Forelimb muscle (tissue), 1 donor: ENCODE results near the gene ORC3. TPM values are rescaled to one million over a fixed set of nuclear protein-coding genes. Genes with fewer than 3 reads are reported as not detected.
"Not testable (repeated sequence)": the region's sequence is repeated elsewhere in the genome, so short reads cannot be mapped to it uniquely, and the experiment has no call there.

Experiments used
- DNase-seq: peaks from one replicate; pipeline ENCODE4 v3.0.0-alpha.2; 2013; ENCODE audit warnings: low read depth
- polyA plus RNA-seq: library from polyadenylated mRNA; unstranded; fragments of 120-200 nt; gene quantifications from one replicate; pipeline ENCODE4 v1.2.1, GENCODE V29; 2013; ENCODE audit not compliant: insufficient read length

Gene ORC3
- polyA plus RNA-seq, 1 donor, result 23.3 TPM

DNA sequence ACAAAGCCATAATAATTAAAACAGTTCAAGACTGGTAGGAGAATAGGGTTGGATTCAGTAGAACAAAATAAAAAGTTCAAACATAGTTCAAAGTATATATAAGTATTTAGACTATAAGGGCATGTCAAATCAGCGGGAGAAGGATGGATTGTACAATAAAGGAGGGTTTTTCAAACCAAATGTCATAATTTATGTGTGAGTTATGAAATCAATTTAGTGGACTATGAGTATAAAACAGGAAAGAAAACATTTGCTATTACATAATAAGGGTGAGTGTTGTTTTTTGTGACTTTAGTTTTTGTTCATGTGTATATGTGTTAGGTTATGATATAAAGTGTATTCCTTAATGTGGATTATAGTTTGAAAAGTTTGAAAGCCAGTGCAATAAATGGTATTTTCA, 10.6 kb downstream of the ORC3 start:
- no peak for DNase-seq

DNA sequence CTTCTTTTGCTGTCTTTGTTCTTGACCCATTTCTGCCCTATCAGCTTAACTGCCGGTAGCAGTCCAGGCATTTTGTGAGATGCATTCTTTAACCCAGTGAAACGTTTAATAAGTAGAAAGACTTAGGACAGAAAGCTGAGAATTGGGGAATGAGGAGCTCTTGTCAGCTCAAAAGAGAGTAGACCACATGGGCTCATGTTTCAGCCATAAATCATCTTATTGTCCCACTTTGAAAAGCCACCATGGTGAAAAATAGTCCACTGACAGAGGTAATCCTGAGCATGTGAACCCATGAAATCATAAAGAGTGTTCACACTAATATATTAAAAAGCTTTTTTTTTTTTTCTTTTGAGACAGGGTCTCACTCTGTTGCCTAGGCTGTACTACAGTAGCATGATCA, 16.3 kb downstream of the ORC3 start:
- DNase-seq, result no peak

DNA sequence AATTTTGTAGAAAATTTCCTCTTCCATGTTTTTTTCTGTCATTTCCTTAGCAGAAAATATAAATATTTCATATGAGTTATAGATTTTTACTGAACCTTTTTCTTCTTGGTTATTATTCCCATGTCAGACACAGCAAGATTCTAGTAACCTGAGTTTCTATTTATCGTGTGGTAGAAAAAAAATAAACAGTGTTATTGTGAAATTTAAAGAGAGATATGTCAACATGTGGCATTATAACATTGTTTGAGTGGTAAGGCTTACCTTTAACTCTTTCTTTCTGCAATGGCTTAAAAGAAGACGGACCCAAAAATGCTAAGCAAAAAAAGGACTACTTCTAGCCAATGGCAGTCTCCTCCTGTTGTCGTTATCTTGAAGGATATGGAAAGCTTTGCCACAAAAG, 18.9 kb downstream of the ORC3 start:
- DNase-seq, result no peak

DNA sequence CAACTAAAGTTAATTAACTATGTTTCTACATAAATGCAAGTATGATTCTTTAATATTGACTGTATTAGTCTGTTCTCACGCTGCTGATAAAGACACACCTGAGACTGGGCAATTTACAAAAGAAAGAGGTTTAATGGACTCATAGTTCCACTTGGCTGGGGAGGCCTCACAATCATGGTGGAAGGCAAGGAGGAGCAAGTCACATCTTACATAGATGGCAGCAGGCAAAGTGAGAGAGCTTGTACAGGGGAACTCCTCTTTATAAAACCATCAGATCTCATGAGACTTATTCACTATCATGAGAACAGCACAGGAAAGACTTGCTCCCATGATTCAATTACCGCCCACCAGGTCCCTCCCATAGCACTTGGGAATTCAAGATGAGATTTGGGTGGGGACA, 23.1 kb downstream of the ORC3 start:
- not testable (repeated sequence) for DNase-seq

DNA sequence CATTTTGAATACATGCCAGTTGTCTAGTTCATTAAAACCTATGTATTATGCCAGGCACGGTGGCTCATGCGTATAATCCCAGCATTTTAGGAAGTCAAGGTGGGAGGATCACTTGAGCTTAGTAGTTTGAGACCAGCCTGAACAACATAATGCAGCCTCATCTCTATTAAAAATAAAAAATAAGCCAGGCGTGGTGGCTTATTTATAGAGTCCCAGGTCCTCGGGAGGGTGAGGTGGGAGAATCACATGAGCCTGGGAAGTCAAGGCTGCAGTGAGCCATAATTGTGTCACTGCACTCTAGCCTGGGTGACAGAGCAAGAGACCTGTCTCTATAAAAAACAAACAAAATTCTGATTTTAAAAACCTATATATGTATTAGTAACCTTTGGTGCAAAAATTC, 27.5 kb downstream of the ORC3 start:
- no peak for DNase-seq

DNA sequence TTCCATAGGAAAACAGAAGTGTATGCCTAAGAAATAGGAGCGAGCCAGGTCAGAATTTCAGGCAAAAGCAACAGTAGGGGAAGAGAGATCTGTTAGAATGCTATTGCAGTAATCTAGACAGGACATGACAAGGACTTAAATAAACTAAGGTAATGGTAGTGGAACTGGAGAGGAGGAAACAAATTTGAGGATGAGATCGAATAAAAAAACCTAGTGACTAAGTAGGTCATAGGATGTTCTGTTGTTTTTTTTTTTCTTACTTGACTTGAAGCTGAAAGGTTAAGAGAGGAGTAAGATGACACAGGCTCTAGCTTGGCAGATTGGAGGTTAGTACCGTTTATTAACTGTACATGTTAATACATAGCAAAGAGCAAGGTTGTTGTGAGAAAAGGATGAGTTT, 28.6 kb downstream of the ORC3 start:
- DNase-seq, result no peak

DNA sequence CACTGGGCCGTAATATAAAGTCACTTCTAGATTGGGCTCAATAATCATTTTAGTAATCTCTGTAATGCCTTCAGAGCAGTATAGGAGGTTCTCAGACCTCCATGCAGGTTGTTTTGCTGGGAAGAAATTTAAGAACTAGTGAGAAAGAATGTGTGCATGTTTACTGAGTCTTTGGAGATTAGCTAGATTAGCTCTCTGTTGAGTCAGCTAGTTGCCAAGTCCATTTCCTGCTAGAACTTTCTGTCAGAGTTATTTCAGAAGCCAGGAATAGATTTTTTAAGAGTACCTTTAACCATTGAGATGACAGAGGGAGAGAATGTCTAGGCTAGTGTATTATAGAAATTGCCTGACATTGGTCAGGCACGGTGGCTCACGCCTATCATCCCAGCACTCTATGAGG, 33.3 kb downstream of the ORC3 start:
- no peak for DNase-seq

DNA sequence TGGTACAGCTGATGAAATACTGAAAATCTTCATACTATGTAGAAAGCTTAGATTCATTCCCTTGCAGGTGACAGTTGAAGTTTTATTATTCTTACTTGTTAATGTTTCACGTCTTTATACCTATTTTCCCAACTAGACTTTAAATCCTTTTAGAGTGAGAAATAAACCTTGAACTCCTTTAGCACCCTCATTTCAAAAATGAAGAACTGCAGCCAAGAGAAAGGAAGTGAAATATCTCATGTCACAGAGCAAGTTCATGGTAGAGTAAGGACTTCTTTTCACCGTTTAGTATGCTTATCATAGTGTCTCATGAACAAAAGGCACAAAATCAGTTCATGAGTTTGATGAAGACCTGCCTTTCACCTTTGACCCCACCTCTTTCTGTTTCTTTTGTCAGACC, 38.5 kb downstream of the ORC3 start:
- no peak for DNase-seq

DNA sequence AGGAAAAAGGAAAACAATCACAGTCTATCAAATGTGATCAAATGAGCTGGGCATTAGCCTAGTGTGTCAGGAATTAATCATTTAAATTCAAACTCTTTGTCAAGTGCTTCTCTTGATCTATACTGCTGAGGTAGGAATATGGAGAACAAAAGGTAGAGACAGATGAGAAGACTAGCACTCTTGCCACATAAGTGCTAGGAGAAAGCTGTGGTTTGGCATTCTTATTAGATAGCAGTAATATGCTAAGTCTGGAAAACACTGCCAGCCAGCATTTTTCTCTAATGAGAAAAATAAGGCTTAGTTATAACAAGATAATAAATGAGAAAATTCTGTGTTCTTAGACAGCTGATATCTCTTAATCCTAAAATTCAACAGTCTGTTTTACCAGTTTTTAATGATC, 38.9 kb downstream of the ORC3 start:
- no peak for DNase-seq

DNA sequence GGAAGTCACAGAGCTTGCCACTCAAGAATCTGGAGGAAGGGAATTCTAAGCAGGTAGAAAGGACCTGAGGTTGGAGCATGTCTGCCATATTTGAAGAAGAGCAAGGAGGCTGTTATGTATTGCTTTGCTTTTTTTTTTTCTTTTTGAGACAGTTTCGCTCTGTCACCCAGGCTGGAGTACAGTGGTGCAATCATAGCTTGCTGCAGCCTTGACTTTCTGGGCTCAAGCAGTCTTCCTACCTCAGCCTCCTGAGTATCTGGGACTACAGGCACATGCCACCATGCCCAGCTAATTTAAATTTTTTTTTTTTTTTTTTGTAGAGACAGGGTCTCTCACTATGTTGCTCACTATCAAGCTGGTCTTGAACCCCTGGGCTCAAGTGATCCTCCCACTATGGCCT, 40.8 kb downstream of the ORC3 start:
- no peak for DNase-seq

DNA sequence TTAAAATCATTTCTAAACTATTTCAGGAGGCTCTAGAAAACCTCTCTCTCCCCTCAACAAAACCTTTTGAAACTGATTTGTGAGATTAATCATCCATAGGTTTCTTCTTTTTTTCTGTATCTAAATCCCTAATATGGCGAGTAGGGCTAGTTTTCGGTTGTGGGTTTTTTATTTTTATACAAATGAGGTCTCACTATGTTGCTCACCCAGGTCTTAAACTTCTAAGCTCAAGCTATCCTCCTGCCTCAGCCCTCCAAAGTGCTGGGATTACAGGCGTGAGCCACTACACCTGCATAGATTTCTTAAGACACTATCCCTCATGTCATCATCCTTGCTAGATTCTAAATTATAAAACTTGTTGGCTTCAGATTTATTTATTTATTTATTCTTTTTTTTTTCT, 43.9 kb downstream of the ORC3 start:
- DNase-seq, result no peak

DNA sequence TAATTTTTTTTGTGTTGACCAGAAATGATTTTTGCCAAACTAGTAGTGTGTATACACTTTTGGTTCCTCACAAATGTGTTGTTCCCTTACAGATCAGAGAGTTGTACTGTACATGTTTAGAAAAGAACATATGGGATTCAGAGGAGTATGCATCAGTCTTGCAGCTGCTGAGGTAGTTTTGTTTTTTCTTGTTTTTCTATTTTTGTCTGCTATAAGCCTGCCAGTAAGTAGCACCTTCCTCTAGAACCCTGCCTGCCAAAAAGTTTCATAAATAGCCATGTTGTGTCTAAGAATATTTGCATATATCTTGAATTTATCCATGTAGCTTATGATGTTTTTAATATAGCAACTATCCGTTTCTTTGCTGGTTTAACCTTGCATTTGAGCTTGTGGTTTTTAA, 46.4 kb downstream of the ORC3 start:
- DNase-seq, result no peak

DNA sequence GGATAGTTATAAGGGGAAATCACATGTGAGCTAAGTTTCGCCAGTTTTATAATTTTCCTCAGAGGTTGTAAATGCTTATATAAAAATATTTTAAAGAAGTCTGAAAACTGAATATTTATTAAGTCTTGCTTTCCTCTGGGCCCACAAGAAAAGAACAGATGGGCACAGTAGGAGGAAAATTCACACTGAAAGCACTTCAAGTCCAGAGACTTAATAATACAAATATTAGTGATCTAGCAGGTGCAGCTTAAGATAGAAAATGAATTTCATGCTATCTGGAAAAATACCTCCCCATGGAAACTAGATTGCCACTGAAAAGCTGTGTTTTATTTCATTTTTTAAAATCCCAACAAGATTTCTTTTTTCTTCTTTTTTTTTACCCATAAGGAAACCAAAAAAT, 47.2 kb downstream of the ORC3 start:
- no peak for DNase-seq

DNA sequence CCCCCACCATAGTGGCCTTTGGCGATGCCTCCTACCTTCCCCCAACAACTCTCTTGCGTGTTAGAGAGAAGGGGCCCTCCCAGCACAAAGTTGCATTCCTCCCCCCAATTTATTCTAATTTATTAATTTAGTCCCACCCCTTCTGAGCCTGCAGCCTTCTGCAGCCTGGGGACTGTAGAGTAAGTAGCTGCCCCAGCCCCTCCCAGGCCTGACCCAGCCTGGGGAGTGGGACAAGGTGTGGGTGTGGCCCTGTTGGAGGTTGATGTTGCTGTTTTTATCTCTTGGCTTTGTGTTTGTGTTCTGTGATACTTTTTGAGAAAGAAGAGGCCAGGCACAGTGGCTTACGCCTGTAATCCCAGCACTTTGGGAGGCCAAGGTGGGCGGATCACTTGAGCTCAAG, 49.4 kb downstream of the ORC3 start:
- no peak for DNase-seq

DNA sequence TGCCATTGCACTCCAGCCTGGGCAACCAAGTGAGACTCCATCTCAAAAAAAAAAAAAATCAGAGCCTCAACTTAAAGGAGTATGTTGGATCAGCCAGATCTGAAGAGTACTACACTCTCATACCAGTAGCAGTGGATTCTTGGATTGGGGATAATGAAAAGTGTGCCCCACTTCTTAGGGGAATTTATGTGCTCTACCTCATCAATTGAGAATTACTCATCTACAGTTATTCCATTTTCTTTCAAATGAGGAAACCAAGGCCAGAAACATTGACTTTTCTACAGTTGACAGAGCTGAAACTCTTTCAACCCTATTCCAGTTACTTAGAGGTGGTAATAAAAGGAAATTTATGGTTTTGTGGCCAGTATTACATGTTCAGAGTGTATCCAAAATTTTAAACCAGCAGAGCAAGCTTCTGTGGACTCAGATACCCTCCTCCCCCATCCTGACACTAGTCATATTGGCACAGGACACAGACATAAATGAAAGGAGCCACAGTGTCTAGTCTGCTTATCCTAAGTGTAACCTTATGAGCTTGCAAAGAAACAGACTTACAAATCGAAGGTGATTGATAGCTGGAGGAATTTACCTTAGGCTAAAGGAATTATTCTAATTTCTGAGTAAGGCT, 51.2 kb downstream of the ORC3 start:
- no peak for DNase-seq

DNA sequence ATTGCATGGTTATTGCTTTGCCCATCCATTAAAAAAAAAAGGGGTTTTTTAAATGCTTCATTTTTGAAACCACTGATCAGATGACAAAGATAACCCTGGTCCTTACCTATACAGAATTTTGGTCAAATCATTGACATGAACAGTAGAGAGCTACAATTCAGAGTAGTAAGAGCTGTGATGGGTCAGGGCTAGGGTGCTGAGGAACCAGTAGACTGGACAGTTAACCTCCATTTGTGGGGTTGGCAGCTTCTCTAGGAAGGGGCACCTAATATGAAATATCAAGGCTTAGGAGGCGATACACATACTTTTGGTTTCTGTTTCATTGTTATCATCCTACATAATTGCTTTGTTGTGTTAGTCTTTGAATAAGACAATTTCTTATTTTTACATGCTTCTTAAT, 55.1 kb downstream of the ORC3 start:
- DNase-seq, result no peak

DNA sequence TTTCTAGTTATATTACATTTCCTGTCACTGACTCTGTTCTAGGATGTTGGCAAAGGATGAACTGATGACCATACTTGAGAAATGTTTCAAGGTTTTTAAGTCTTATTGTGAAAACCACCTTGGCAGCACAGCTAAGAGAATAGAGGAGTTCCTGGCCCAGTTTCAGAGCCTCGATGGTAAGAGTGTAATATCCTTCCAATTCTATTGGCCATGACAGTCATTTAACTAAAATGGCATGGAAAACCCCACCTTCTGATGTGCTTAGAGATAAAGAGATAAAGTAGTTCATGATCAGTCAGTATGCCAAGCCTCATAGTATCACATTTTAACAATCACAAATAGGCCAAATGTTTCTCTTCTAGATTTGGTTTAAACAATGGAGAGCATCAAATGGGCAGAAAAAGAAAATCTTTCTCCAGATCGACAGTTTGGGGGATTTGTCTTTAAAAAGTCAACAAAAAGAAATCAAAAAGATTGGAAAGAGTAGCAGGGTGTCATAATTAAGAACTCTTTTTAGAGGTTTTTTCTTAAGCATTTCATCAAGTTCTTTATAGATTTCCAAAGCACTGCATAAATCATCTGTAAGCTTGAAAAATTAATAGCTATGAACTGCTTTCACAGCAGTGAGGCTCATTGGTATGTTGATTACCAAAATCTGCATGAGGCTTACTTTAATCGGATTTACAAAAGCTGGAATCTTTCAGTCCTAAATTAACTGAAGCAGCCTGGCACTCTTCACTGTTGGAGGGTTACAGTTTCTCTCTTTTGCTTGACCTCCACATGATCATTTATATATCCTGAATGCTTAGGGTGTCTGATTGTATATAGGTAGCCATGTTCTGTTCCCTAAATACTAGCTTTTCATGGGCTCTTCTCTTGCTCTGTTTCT, 63.4 kb downstream of the ORC3 start:
- DNase-seq, result no peak

DNA sequence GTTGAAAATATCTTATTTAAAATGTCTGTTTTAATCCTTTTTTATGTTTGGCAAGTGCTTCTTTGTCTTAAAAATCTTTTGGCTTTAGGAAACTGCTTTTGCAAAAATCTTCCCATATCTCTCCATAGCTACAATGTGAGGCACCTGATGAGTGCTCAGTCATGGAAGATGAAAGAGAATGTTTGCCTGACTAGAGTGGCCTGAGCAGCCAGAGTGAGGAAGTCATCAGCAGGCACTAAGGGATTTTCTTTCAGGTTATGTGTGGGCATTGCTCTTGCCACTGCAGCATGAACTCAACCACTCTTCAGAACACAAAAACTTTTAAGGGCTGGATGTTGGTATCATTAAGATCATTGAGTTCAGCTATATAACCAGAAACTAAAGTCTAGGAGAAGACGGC, 64.2 kb downstream of the ORC3 start:
- DNase-seq, result no peak

DNA sequence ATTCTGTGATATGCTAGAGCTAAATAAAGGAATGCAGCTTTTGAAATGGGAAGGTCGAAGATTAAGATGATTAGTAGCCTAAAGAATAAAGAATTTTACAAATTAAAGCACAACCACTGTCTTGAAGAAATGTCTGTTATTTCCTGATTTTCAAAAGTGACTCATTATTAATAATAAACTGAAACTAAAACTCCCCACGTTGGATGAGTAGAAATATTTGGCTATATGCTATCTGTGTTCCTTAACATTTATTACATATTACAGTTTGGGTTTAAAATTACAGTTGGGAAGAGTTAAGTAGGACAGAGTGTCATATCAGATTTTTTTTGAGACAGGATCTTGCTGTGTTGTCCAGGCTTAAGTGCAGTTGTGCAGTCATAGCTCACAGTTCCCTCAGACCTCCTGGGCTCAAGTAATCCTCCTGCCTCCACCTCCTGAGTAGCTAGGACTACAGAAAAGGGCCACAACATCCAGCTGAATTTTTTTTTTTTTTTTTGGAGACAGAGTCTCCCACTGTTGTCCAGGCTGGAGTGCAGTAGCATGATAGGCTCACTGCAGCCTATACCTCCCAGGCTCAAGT, 65.0 kb downstream of the ORC3 start:
- no peak for DNase-seq

DNA sequence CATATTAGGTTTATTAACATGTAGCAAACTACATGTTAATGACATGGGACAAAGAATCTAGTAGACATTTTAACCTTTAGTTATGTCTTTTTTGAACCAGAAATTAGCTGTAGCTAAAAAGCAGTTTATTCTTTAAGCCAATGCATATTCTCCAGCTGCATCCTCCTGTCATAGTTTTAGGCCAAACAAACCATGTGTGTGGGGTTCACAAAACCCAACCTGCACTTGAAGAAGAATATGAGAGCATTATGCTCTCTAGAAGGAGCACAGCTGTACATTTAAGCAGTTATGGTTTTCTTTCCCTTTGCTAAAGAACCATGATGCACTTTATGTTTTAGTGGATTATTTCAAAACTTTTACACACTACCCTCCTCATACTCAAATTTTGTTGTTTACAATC, 65.9 kb downstream of the ORC3 start:
- no peak for DNase-seq

DNA sequence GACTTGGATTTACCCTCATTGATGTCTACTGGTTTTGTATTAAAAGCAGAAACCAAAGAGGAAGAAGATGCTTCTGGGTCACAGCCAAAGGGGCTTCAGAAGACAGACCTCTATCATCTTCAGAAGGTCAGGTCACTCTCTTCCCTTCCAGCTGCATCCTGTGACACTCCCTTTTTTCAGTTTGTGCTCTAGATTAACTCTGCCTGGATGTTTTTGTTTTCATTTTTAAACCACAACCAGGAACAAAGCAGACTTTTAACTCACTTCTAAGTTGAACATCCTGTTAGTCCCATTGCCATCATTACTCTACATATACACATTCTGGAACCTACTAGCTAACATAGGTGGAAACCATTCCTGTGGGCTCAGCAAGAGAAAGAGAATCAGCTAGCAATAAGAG, 66.9 kb downstream of the ORC3 start:
- no peak for DNase-seq

DNA sequence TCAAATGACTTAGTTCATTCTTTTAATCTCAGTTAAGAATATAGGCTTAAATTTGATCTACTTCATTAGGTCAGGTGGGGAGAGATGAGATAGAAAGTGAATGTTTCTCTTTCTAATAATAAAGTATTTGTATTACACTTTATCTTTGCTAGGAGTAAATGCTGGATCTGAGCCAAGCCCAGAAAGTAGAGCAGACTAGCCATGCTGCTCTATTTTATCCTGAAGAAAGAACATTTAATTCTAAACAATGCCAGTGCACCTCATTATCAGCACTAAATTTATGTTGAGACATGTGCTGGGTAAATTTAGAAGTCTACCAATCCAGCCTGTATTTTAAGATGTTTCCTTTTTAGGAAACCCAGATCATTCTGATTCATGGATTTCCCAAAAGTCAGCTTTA, 68.6 kb downstream of the ORC3 start:
- no peak for DNase-seq

DNA sequence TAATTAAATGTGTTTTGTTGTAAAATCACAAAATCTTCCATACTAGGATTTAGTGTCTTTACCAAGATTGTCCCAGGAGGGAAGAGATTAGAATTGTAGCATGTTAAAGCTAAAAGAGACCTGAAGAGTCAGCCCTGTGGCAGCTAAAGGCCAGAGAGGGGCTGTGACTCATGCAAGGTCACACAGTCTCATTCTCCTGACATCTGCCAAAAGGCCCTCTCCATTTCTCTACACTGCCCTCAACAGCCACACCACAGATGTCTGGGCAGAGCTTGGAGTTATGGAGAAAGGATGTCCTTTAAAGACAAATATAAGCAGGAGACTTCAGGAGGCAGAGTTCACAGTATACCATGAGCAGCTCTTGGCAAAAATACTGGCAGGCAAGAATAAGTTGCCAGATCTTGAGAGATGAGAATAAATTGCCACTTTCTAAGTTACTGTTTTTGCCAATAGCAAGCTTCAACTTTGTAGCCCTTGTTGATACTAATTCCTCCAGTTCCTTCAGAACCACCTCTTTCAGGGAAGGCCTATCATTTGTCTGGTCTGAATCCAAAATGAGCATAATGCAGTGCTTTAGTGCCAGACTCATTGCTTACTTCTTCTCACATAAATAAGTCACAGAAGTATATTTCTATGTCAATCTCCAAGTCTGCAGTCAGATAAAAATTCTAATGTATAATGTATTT, 70.4 kb downstream of the ORC3 start:
- no peak for DNase-seq
